ENCODE results near the gene DBNL.

- TF ChIP-seq, protein P1, sequence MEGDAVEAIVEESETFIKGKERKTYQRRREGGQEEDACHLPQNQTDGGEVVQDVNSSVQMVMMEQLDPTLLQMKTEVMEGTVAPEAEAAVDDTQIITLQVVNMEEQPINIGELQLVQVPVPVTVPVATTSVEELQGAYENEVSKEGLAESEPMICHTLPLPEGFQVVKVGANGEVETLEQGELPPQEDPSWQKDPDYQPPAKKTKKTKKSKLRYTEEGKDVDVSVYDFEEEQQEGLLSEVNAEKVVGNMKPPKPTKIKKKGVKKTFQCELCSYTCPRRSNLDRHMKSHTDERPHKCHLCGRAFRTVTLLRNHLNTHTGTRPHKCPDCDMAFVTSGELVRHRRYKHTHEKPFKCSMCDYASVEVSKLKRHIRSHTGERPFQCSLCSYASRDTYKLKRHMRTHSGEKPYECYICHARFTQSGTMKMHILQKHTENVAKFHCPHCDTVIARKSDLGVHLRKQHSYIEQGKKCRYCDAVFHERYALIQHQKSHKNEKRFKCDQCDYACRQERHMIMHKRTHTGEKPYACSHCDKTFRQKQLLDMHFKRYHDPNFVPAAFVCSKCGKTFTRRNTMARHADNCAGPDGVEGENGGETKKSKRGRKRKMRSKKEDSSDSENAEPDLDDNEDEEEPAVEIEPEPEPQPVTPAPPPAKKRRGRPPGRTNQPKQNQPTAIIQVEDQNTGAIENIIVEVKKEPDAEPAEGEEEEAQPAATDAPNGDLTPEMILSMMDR (IDR thresholded peaks at IDR 0.05): no peak
- no peak for TF ChIP-seq POLR2A (IDR thresholded peaks at IDR 0.05)
Observed at GRCh38 chr7:44103566-44103922, 59.0 kb downstream of the DBNL start.
